Parathyroid adenoma (tissue), 2 donors: ENCODE measurements around the gene CD163.

Experiments used
- H2AFZ ChIP-seq: fragments of 300-600 bp; sonication (generic); one replicate; pipeline ENCODE4 v1.7.0; 2017; ENCODE audit warnings: antibody characterized with exemption, mild to moderate bottlenecking
- H3K27ac ChIP-seq: fragments of 300-600 bp; sonication (generic); one replicate; pipeline ENCODE4 v1.7.0; 2017
- H3K27me3 ChIP-seq: fragments of 300-600 bp; sonication (generic); one replicate; pipeline ENCODE4 v1.7.0; 2017; ENCODE audit warnings: low read length; ENCODE audit not compliant: control insufficient read depth, insufficient read depth
- H3K36me3 ChIP-seq: fragments of 300-600 bp; sonication (generic); one replicate; pipeline ENCODE4 v1.7.0; 2017; ENCODE audit warnings: low read length; ENCODE audit not compliant: control insufficient read depth, insufficient read depth
- H3K4me1 ChIP-seq: fragments of 300-600 bp; sonication (generic); one replicate; pipeline ENCODE4 v1.7.0; 2017; ENCODE audit warnings: control low read depth
- H3K4me2 ChIP-seq: fragments of 300-600 bp; sonication (generic); one replicate; pipeline ENCODE4 v1.7.0; 2017; ENCODE audit warnings: low read length
- H3K4me3 ChIP-seq: fragments of 300-600 bp; sonication (generic); one replicate; pipeline ENCODE4 v1.7.0; 2017; ENCODE audit warnings: low read depth, low read length
- H3K79me2 ChIP-seq: fragments of 300-600 bp; sonication (generic); one replicate; pipeline ENCODE4 v1.7.0; 2017; ENCODE audit warnings: control low read depth
- H3K9ac ChIP-seq: fragments of 300-600 bp; sonication (generic); one replicate; pipeline ENCODE4 v1.7.0; 2017; ENCODE audit warnings: mild to moderate bottlenecking
- H3K9me3 ChIP-seq: fragments of 300-600 bp; sonication (generic); one replicate; pipeline ENCODE4 v1.7.0; 2017; ENCODE audit warnings: low read length; ENCODE audit not compliant: control insufficient read depth
- TF ChIP-seq, protein P1 (sequence below): fragments of 300-600 bp; sonication (generic); IDR thresholded peaks from one replicate; pipeline ENCODE4 v1.7.0; 2017; ENCODE audit warnings: antibody characterized with exemption, mild to moderate bottlenecking
- donor health status: primary hyperparathyroidism.

CD163 gene

DNA sequence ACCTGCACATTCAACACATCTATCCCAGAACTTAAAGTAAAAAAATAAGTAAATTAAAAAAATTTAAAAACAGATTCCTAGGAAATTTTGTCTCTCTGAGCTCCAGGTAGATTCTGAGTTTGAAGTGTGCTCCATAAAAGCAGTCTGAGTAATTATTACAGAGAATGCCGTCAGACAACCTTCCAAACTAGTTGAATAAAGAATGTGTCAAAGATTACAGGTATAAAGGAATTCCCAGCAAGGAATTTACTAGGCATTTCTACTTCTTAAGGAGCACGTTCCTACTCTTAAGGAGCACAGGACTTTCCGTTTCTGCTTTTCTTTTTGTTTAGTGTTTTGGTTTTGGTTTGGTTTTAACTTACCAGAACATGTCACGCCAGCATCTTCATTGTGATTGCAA lies 7.1 kb downstream of the CD163 start:
- no peaks in the 10 kb centered on the region for H3K27me3 ChIP-seq
- no peaks in the 10 kb centered on the region for H3K4me1 ChIP-seq
- H3K9me3 ChIP-seq: no peaks in the 10 kb centered on the region
- H3K36me3 ChIP-seq: no peaks in the 10 kb centered on the region
- no peaks in the 10 kb centered on the region for H3K79me2 ChIP-seq
- no peak overlapping the region for H2AFZ ChIP-seq
- no peak overlapping the region for H3K4me2 ChIP-seq
- H3K27ac ChIP-seq: no peak overlapping the region
- TF ChIP-seq, protein P1, sequence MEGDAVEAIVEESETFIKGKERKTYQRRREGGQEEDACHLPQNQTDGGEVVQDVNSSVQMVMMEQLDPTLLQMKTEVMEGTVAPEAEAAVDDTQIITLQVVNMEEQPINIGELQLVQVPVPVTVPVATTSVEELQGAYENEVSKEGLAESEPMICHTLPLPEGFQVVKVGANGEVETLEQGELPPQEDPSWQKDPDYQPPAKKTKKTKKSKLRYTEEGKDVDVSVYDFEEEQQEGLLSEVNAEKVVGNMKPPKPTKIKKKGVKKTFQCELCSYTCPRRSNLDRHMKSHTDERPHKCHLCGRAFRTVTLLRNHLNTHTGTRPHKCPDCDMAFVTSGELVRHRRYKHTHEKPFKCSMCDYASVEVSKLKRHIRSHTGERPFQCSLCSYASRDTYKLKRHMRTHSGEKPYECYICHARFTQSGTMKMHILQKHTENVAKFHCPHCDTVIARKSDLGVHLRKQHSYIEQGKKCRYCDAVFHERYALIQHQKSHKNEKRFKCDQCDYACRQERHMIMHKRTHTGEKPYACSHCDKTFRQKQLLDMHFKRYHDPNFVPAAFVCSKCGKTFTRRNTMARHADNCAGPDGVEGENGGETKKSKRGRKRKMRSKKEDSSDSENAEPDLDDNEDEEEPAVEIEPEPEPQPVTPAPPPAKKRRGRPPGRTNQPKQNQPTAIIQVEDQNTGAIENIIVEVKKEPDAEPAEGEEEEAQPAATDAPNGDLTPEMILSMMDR: no peak
- no peak overlapping the region for H3K4me3 ChIP-seq
- H3K9ac ChIP-seq: no peak overlapping the region

DNA sequence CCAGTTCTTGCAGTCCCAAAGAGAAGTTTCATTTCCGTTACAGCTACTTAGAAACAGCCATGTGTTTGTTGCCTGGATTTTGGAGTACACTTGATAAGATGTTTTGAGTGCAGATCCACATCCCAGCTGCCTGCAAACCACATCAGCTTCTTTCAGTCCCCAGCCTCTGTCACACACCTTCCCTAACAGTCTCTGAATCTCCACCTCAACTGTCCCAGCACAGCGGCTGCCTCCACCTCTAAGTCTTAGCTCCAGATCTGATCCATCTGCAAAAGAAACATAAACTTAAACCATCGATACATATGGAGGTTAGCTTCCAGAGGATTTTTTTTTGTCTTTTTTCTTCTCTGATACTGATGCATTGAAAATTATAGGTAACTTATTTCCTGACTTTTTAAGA lies 8.4 kb downstream of the CD163 start:
- TF ChIP-seq, protein P1: no peak
- no peak overlapping the region for H3K4me3 ChIP-seq

GRCh38 chr12:7493006-7493405 lies 10.6 kb downstream of the CD163 start:
- Histone ChIP-seq H3K4me1 (no peaks in the 10 kb centered on the region), H3K9me3 (no peaks in the 10 kb centered on the region), H3K9ac (no peak overlapping the region), H2AFZ (no peak overlapping the region), H3K36me3 (no peaks in the 10 kb centered on the region), H3K4me2 (no peak overlapping the region), H3K27me3 (no peaks in the 10 kb centered on the region), H3K27ac (no peak overlapping the region), H3K79me2 (no peaks in the 10 kb centered on the region), H3K4me3 (no peak overlapping the region)
- TF ChIP-seq, protein P1: no peak

More for the DNA sequence above, 8.4 kb downstream of the CD163 start:
- Histone ChIP-seq H3K27me3 (no peaks in the 10 kb centered on the region), H3K9me3 (no peaks in the 10 kb centered on the region), H3K27ac (no peak overlapping the region), H3K9ac (no peak overlapping the region), H3K4me2 (no peak overlapping the region), H2AFZ (no peak overlapping the region), H3K79me2 (no peaks in the 10 kb centered on the region), H3K36me3 (no peaks in the 10 kb centered on the region), H3K4me1 (no peaks in the 10 kb centered on the region)

- Histone ChIP-seq H2AFZ (no peak overlapping the region), H3K4me1 (no peaks in the 10 kb centered on the region), H3K9ac (no peak overlapping the region), H3K9me3 (no peaks in the 10 kb centered on the region), H3K79me2 (no peaks in the 10 kb centered on the region), H3K27me3 (no peaks in the 10 kb centered on the region), H3K27ac (no peak overlapping the region), H3K4me3 (no peak overlapping the region), H3K4me2 (no peak overlapping the region), H3K36me3 (no peaks in the 10 kb centered on the region)
- TF ChIP-seq, protein P1: no peak
Measured at GRCh38 chr12:7486512-7486911, 17.1 kb downstream of the CD163 start.

DNA sequence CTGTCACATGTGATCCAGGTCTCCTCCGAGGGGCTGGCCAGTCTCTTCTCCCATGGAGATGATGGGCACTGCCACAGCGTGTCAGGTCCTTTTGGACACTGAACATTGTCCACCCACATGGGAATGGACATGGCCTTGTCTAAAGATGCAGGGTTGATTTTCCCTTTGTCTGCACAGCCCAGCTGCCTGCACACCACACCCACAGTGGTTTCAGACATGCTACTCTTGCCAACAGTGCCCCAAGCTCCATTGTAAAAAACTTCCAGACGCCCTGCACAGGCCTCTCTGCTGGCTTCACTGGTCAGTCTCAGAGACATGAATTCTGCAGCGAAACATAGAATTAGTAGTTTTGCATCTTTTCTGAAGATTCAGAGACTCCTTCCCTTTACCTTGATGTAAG lies 18.5 kb downstream of the CD163 start:
- Histone ChIP-seq H3K4me1 (no peaks in the 10 kb centered on the region), H3K27me3 (no peaks in the 10 kb centered on the region), H3K79me2 (no peaks in the 10 kb centered on the region), H3K9me3 (no peaks in the 10 kb centered on the region), H3K27ac (no peak overlapping the region), H3K9ac (no peak overlapping the region), H3K4me2 (no peak overlapping the region), H2AFZ (no peak overlapping the region), H3K36me3 (no peaks in the 10 kb centered on the region), H3K4me3 (no peak overlapping the region)
- TF ChIP-seq, protein P1: no peak
